Tibial artery (tissue), 4 donors: Measurements from ENCODE around the gene RPL37A.
A peak's percentile ranks its signal among the peaks of the same experiment; 100 is the strongest.
"Not testable (repeated sequence)": the region's sequence is repeated elsewhere in the genome, so short reads cannot be mapped to it uniquely, and the experiment has no call there.

Experiments
- DNase-seq, 2 donors: peaks; one replicate each; pipeline ENCODE4 v3.0.0-alpha.2; 2019
- H3K27ac ChIP-seq, 2 donors: fragments of 200-600 bp; sonication (generic) in 1 of 2; 1 replicate in 1 of 2; 2 replicates in 1 of 2; pipeline ENCODE4 v1.5.1; 2018 to 2019; ENCODE audit warnings: mild to moderate bottlenecking in 1 of 2
- H3K27me3 ChIP-seq, 2 donors: fragments of 200-600 bp; sonication (generic) in 1 of 2; one replicate each; pipeline versions ENCODE4 v1.5.1 to v1.6.0; 2016 to 2019
- H3K36me3 ChIP-seq, 3 donors: fragments of 200-600 bp; sonication (generic) in 2 of 3; one replicate each; pipeline ENCODE4 v1.5.1; 2016 to 2019; ENCODE audit warnings: mild to moderate bottlenecking in 2 of 3
- H3K4me1 ChIP-seq, 4 donors: fragments of 200-600 bp; sonication (generic) in 2 of 4; 1 replicate in 3 of 4; 2 replicates in 1 of 4; pipeline ENCODE4 v1.5.1; 2016 to 2019
- H3K4me3 ChIP-seq, 2 donors: fragments of 200-600 bp; sonication (generic) in 1 of 2; 1 replicate in 1 of 2; 2 replicates in 1 of 2; pipeline ENCODE4 v1.5.1; 2018 to 2019; ENCODE audit warnings: mild to moderate bottlenecking in 2 of 2
- H3K9me3 ChIP-seq, 3 donors: fragments of 200-600 bp; sonication (generic) in 1 of 3; one replicate each; pipeline ENCODE4 v1.5.1; 2016 to 2019
- intact Hi-C: fragments of 100-400 bp; cut with DNase I; formaldehyde crosslinking; loops from one replicate; pipeline ENCODE4 v1.15.0; 2023; ENCODE audit warnings: low total_unique reads
- TF ChIP-seq, protein P1 (sequence below), 2 experiments: fragments of 200-600 bp in 1 of 2; fragments of 450-650 bp in 1 of 2; IDR thresholded peaks; one replicate each; pipeline ENCODE4 v1.5.1; 2017 to 2019; ENCODE audit warnings: antibody characterized with exemption in 2 of 2, mild to moderate bottlenecking in 1 of 2, moderate library complexity in 1 of 2

RPL37A gene

DNA sequence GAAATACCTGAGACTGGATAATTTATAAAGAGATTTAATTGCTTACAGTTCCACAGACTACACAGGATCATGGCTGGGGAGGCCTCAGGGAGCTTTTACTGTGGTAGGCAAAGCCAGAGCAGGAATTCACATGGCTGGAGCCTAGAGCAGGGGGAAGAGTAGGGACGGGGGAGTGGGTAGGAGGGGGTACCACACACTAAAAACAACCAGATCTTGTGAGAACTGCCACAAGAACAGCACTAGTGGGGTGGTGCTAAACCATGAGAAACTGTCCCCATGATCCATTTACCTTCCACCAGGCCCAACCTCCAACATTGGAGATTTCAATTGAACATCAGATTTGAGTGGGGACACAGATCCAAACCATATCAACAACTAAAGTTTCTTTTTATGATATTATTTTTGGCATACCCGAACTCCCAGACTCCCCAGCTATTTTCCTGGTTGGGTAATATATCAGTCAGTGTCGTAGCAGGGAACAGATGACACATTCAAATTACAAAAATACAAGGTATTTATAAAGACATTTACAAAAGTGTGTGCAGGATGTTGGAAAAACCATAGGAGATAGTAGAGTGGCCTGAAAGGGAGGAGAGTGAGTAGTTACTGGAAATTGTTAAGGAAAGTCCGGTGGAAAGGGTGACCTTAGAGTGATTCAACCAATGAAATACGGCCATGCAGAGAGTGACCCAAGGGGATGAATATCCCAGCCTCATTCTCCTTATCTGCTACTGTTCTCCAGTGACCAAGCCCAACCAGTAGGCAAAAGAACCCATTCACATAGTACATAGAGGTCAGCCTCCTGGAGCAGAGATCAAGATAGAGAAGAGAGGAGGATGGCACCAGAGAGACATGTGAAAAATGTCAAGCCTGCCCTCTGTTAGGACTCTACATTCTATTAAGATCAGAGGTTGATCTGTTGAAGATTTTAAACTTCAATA is 8.8 kb downstream of the RPL37A start:
- Histone ChIP-seq H3K27me3 (no peaks in the 10 kb centered on the region), H3K4me1 (peaks cover 0 to 10% (median 3%) of the 10 kb centered on the region in 4 donors), H3K4me3 (no peak overlapping the region), H3K9me3 (no peaks in the 10 kb centered on the region), H3K36me3 (peaks cover 7 to 32% (median 22%) of the 10 kb centered on the region in 3 donors), H3K27ac (no peak overlapping the region)
- intact Hi-C loops, result no loop called here
- TF ChIP-seq, protein P1, sequence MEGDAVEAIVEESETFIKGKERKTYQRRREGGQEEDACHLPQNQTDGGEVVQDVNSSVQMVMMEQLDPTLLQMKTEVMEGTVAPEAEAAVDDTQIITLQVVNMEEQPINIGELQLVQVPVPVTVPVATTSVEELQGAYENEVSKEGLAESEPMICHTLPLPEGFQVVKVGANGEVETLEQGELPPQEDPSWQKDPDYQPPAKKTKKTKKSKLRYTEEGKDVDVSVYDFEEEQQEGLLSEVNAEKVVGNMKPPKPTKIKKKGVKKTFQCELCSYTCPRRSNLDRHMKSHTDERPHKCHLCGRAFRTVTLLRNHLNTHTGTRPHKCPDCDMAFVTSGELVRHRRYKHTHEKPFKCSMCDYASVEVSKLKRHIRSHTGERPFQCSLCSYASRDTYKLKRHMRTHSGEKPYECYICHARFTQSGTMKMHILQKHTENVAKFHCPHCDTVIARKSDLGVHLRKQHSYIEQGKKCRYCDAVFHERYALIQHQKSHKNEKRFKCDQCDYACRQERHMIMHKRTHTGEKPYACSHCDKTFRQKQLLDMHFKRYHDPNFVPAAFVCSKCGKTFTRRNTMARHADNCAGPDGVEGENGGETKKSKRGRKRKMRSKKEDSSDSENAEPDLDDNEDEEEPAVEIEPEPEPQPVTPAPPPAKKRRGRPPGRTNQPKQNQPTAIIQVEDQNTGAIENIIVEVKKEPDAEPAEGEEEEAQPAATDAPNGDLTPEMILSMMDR (IDR thresholded peaks at IDR 0.05), result no peak
- no peak for DNase-seq

DNA sequence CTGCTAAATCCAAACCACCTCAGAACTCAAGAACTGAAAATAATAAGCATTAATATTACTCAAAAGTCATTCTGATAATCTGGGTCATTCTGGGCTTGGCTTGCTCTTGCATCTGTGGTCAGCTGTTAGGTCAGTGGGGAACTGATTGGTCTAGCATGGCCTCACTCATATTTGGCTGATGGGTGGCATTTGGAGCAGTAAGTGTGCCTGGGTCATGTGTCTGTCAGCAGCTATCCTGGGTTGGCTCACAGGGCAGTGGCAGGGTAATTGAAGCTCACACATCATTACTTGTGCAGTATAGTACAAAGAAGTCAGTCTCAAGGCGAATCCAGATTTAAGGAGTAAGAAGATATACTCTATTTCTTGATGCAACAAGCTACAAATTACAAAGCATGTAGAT is 9.6 kb downstream of the RPL37A start:
- H3K4me3 ChIP-seq, result no peak overlapping the region
- H3K27ac ChIP-seq, result no peak overlapping the region
- no peak for DNase-seq
- peaks cover 0 to 24% (median 14%) of the 10 kb centered on the region in 3 donors for H3K36me3 ChIP-seq
- H3K9me3 ChIP-seq, result no peaks in the 10 kb centered on the region
- intact Hi-C loops, result no loop called here
- H3K27me3 ChIP-seq, result no peaks in the 10 kb centered on the region
- H3K4me1 ChIP-seq, result peaks cover 0 to 10% (median 3%) of the 10 kb centered on the region in 4 donors
- TF ChIP-seq, protein P1 (IDR thresholded peaks at IDR 0.05), result no peak

DNA sequence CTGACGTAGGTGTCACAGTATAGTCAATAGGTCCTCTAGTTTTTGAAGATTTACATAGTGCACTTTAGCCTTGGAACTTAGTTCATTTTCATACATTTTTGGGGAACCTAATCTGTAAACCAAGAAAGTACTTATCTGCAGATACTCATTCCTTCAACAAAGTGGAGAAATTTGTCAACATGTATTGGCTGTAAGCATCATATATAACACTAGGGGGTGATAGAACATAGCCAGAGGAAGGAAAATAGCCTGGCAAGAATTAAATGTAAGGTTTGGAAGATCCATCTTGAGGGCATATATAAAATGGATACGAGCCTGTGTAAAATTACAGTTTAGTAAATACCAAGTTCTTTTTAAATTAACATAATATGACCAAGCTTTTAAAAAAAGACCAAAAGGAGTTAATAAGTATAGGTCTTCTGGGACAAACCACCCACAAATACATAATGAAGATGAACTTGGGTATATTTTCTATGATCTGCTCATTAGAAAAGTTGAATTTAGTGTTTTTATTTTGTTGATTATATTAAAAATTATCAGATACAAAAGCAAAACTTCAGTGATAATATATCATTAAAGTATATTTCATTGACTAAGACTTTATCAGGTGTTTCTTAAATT is 18.2 kb downstream of the RPL37A start:
- intact Hi-C loops, result loop anchor here (10.0 kb wide), 1 partner anchor 998 kb away; no protein-coding TSS in a partner anchor
- H3K9me3 ChIP-seq, result no peaks in the 10 kb centered on the region
- DNase-seq, result no peak

DNA sequence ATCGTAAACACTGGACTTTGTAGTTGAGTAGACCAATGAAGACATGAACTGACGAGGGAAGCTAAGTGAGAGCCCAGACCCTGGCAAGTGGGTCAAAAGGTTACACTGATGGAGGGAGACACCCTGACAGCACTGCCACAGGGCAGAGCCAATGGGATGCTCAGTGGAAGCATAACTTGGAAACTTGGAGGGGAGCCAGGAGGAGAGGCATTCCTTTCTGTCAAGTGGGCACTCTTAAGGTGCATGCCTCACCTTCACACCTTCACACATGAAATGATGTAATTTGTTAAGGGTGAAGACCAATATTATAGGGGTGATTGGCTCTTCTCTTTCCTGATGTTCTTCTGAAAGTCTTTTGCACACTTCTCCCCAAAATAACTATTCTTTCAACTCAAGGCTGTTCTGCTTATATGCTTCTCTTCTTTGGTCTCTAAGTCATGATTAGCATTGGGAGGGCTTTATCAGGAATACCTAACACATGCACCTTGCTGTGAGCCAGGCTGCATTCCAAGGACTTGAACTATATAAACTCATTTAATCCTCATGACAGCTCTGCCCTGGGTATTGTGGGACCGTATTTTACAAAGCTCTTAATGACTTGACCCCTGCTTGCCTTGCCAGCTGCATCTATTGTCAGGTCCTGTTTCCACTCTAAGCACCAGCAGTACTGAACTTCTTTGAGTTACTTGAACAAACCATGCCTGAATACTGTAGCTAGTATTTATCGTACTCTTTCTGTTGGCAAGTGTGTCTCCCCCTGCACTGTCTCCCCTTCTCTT is 19.0 kb downstream of the RPL37A start:
- DNase-seq, result no peak
- no peak overlapping the region for H3K27ac ChIP-seq
- intact Hi-C loops, result loop anchor here (10.0 kb wide), 1 partner anchor 997 kb away; no protein-coding TSS in a partner anchor
- no peaks in the 10 kb centered on the region for H3K9me3 ChIP-seq
- H3K36me3 ChIP-seq, result no peaks in the 10 kb centered on the region
- no peaks in the 10 kb centered on the region for H3K27me3 ChIP-seq
- H3K4me3 ChIP-seq, result no peak overlapping the region
- peaks cover 0 to 18% (median 2%) of the 10 kb centered on the region in 4 donors for H3K4me1 ChIP-seq
- TF ChIP-seq, protein P1 (IDR thresholded peaks at IDR 0.05), result no peak

More for the DNA sequence above, 18.2 kb downstream of the RPL37A start:
- peaks cover 0 to 18% (median 2%) of the 10 kb centered on the region in 4 donors for H3K4me1 ChIP-seq
- H3K4me3 ChIP-seq, result no peak overlapping the region
- H3K36me3 ChIP-seq, result no peaks in the 10 kb centered on the region
- no peak overlapping the region for H3K27ac ChIP-seq
- no peaks in the 10 kb centered on the region for H3K27me3 ChIP-seq
- TF ChIP-seq, protein P1 (IDR thresholded peaks at IDR 0.05), result peak; percentile 76 to 79

DNA sequence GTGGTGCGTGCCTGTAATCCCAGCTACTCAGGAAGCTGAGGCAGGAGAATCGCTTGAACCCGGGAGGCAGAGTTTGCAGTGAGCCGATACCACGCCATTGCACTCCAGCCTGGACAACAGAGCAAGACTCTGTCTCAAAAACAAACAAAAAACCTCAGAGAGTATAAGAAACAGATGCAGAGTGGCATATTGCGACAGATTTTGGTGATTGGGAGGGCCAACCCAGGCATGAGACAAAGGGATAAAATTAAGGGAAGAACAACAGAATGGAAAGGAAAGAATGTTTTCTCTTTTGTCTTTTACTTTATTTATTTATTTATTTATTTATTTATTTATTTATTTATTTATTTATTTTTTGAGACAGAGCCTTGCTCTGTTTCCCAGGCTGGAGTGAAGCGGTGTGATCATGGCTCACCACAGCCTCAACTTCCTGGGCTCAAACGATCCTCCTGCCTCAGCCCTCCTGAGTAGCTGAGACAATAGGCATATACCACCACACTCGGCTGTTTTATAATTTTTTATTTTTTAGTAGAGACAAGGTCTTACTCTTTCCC is 20.0 kb downstream of the RPL37A start:
- H3K36me3 ChIP-seq, DNase-seq, H3K27me3 ChIP-seq, H3K9me3 ChIP-seq, H3K4me3 ChIP-seq, H3K27ac ChIP-seq: not testable (repeated sequence)
- intact Hi-C loops, result loop anchor here (10.0 kb wide), 1 partner anchor 996 kb away; no protein-coding TSS in a partner anchor
- peaks cover 0 to 18% (median 2%) of the 10 kb centered on the region in 4 donors for H3K4me1 ChIP-seq
